ENCODE data around the gene CACNA1G.
A peak's percentile ranks its signal among the peaks of the same experiment; 100 is the strongest.

CACNA1G gene

GRCh38 chr17:50560185-50560824 is at the start of gene CACNA1G:
TSS of gene CACNA1G (plus strand) at chr17:50560715. CDS start at chr17:50561460, 745 bp downstream.
- peak; percentile 70 for DNase-seq (ENCODE audit: low spot score)

- DNase-seq (ENCODE audit: low spot score) = no peak
Observed at GRCh38 chr17:50511058-50511457, 49.5 kb upstream of the CACNA1G start.

- DNase-seq (ENCODE audit: low spot score) = no peak
Observed at GRCh38 chr17:50513495-50513894, 47.0 kb upstream of the CACNA1G start.

- DNase-seq (ENCODE audit: low spot score) = no peak
Observed at GRCh38 chr17:50514388-50514787, 46.1 kb upstream of the CACNA1G start.

- no peak for DNase-seq (ENCODE audit: low spot score)
Observed at GRCh38 chr17:50514936-50515702, 45.4 kb upstream of the CACNA1G start.

GRCh38 chr17:50517011-50517410 is 43.5 kb upstream of the CACNA1G start:
- no peak for DNase-seq (ENCODE audit: low spot score)

- no peak for DNase-seq (ENCODE audit: low spot score)
Observed at GRCh38 chr17:50517504-50518383, 42.8 kb upstream of the CACNA1G start.

- no peak for DNase-seq (ENCODE audit: low spot score)
Observed at GRCh38 chr17:50518384-50519023, 42.0 kb upstream of the CACNA1G start.

GRCh38 chr17:50519141-50519834 is 41.2 kb upstream of the CACNA1G start:
- DNase-seq (ENCODE audit: low spot score) = no peak

GRCh38 chr17:50520483-50520882 is 40.0 kb upstream of the CACNA1G start:
- no peak for DNase-seq (ENCODE audit: low spot score)

GRCh38 chr17:50521514-50521913 is 39.0 kb upstream of the CACNA1G start:
- no peak for DNase-seq (ENCODE audit: low spot score)

GRCh38 chr17:50522766-50523165 is 37.7 kb upstream of the CACNA1G start:
- DNase-seq (ENCODE audit: low spot score) = no peak

GRCh38 chr17:50523208-50523607 is 37.3 kb upstream of the CACNA1G start:
- no peak for DNase-seq (ENCODE audit: low spot score)

- no peak for DNase-seq (ENCODE audit: low spot score)
Observed at GRCh38 chr17:50524838-50525237, 35.7 kb upstream of the CACNA1G start.

- DNase-seq (ENCODE audit: low spot score) = no peak
Observed at GRCh38 chr17:50527155-50527762, 33.3 kb upstream of the CACNA1G start.

GRCh38 chr17:50527949-50528474 is 32.5 kb upstream of the CACNA1G start:
- DNase-seq (ENCODE audit: low spot score) = no peak

GRCh38 chr17:50529849-50530248 is 30.7 kb upstream of the CACNA1G start:
- no peak for DNase-seq (ENCODE audit: low spot score)

GRCh38 chr17:50531428-50532025 is 29.0 kb upstream of the CACNA1G start:
- no peak for DNase-seq (ENCODE audit: low spot score)

- DNase-seq (ENCODE audit: low spot score) = no peak
Observed at GRCh38 chr17:50532452-50533024, 28.0 kb upstream of the CACNA1G start, which contains the start of gene EPN3. TSS of gene EPN3 (plus strand) at chr17:50532735. CDS start at chr17:50536557, 3,822 bp downstream.

- no peak for DNase-seq (ENCODE audit: low spot score)
Observed at GRCh38 chr17:50533185-50533584, 27.3 kb upstream of the CACNA1G start.

All from globus pallidus (tissue), 1 donor.